ENCODE data around the gene TRAPPC2B. TPM values are rescaled to one million over a fixed set of nuclear protein-coding genes. Genes with fewer than 3 reads are reported as not detected.

Gene TRAPPC2B
- total and polyA plus RNA-seq, 2 of the 13 experiments (the other 11 are each of a cell fraction or from before 2014, with no cell fraction given): 13.3 to 17.7 TPM

DNA sequence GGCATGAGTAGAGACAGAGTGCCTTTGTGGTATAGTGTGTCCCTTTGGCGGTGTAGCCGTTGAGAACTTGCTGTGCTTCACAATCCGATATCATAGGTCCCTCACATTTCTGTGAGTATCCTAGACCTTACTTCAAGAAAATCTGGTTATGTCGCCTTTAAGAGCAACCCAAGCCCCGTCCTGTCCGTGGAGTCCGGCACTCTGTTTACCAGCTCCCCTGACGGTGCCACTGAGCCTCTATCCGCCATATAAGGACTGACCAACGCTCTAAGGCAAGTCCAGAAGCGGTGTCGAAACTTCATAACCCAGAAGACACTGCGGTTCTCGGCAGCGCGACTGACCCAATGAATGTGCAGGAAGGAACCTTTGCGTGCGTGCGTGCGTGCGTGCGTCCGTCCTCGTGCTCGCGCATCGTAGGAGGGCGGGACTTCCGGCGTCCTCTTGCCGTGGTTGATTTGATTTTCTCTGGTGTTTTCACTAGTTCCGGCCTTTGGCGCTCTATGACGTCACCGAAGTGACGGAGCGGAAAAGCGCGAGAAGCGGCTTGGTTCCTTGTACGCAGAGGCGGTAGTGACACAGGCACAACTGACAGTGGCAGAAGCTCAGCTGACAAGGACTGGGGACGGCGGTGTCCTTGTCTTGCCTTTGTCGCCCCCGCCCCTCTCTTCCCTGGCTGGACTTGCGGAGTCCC is at the start of gene TRAPPC2B, which contains the start of gene ZNF547 (continued):
- TF ChIP-seq, protein P1, sequence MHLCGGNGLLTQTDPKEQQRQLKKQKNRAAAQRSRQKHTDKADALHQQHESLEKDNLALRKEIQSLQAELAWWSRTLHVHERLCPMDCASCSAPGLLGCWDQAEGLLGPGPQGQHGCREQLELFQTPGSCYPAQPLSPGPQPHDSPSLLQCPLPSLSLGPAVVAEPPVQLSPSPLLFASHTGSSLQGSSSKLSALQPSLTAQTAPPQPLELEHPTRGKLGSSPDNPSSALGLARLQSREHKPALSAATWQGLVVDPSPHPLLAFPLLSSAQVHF (CRISPR knock-in tag; IDR thresholded peaks at IDR 0.05): no peak
- TF ChIP-seq ZNF101 (CRISPR knock-in tag; IDR thresholded peaks at IDR 0.05; ENCODE audit: borderline replicate concordance, low read depth) (no peak), TFE3 (CRISPR knock-in tag; IDR thresholded peaks at IDR 0.05) (peak; percentile 3; the same call in 1 of the 2 replicates), CCAR2 (optimal IDR thresholded peaks at IDR 0.05; ENCODE audit: low read depth, low read length) (no peak), ETS1 (CRISPR knock-in tag; IDR thresholded peaks at IDR 0.05) (no peak), SYNCRIP (IDR thresholded peaks at IDR 0.05; ENCODE audit: insufficient read depth, low read depth, low read length) (no peak), KLF9 (CRISPR knock-in tag; IDR thresholded peaks at IDR 0.05; ENCODE audit: low read depth) (no peak), RXRB (CRISPR knock-in tag; IDR thresholded peaks at IDR 0.05; ENCODE audit: borderline replicate concordance) (peak; percentile 32; the same call in 1 of the 2 replicates), U2AF2 (IDR thresholded peaks at IDR 0.05; ENCODE audit: low read depth, low read length) (no peak), HNF4G (IDR thresholded peaks at IDR 0.05; ENCODE audit: borderline replicate concordance, low read depth, low read length) (peak; percentile 2; the same call in 1 of the 2 replicates), HNF4G (CRISPR knock-in tag; IDR thresholded peaks at IDR 0.05; ENCODE audit: borderline replicate concordance, low read depth) (no peak), MZF1 (CRISPR knock-in tag; IDR thresholded peaks at IDR 0.05; ENCODE audit: borderline replicate concordance) (no peak), GPN1 (CRISPR knock-in tag; IDR thresholded peaks at IDR 0.05; ENCODE audit: borderline replicate concordance) (no peak), ZNF362 (CRISPR knock-in tag; IDR thresholded peaks at IDR 0.05; ENCODE audit: borderline replicate concordance) (no peak), PTBP1 (IDR thresholded peaks at IDR 0.05; ENCODE audit: low read depth, low read length, poor library complexity, severe bottlenecking) (no peak), ATRX (CRISPR knock-in tag; IDR thresholded peaks at IDR 0.05; ENCODE audit: borderline replicate concordance) (no peak), ZNF7 (CRISPR knock-in tag; IDR thresholded peaks at IDR 0.05) (no peak), TOE1 (CRISPR knock-in tag; IDR thresholded peaks at IDR 0.05) (no peak), ZNF282 (IDR thresholded peaks at IDR 0.05; ENCODE audit: partially characterized antibody) (no peak), ZC3H13 (CRISPR knock-in tag; IDR thresholded peaks at IDR 0.05) (0 out of 2 replicates have a peak, but pooled peaks have one; percentile 31), MBD4 (IDR thresholded peaks at IDR 0.05; ENCODE audit: borderline replicate concordance, low read length) (no peak), ATAD3A (CRISPR knock-in tag; IDR thresholded peaks at IDR 0.05) (no peak)
- TF ChIP-seq, protein P2, sequence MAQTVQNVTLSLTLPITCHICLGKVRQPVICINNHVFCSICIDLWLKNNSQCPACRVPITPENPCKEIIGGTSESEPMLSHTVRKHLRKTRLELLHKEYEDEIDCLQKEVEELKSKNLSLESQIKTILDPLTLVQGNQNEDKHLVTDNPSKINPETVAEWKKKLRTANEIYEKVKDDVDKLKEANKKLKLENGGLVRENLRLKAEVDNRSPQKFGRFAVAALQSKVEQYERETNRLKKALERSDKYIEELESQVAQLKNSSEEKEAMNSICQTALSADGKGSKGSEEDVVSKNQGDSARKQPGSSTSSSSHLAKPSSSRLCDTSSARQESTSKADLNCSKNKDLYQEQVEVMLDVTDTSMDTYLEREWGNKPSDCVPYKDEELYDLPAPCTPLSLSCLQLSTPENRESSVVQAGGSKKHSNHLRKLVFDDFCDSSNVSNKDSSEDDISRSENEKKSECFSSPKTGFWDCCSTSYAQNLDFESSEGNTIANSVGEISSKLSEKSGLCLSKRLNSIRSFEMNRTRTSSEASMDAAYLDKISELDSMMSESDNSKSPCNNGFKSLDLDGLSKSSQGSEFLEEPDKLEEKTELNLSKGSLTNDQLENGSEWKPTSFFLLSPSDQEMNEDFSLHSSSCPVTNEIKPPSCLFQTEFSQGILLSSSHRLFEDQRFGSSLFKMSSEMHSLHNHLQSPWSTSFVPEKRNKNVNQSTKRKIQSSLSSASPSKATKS (CRISPR knock-in tag; IDR thresholded peaks at IDR 0.05): no peak
- TF ChIP-seq, protein P3, sequence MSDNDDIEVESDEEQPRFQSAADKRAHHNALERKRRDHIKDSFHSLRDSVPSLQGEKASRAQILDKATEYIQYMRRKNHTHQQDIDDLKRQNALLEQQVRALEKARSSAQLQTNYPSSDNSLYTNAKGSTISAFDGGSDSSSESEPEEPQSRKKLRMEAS (IDR thresholded peaks at IDR 0.05): peak; percentile 74
